DOHH2 (cell line): ENCODE measurements around the gene WWOX.

Experiments
- H3F3A ChIP-seq: fragments of 200-600 bp; sonication (generic), shearing (Covaris generic); 2 replicates; pipeline ENCODE4 v1.6.0; 2016; ENCODE audit warnings: antibody characterized with exemption, mild to moderate bottlenecking; ENCODE audit not compliant: control insufficient read depth, insufficient read depth
- H3K27ac ChIP-seq: fragments of 200-600 bp; sonication (generic); 2 replicates; pipeline ENCODE4 v1.5.1; 2014; ENCODE audit warnings: low read depth, mild to moderate bottlenecking, low read length, moderate library complexity
- H3K27me3 ChIP-seq: fragments of 200-600 bp; sonication (generic); 2 replicates; pipeline ENCODE4 v1.6.1; 2014; ENCODE audit warnings: mild to moderate bottlenecking, low read length, mixed read lengths; ENCODE audit not compliant: control insufficient read depth
- H3K36me3 ChIP-seq: fragments of 200-600 bp; sonication (generic); 2 replicates; pipeline ENCODE4 v1.6.1; 2014; ENCODE audit warnings: mild to moderate bottlenecking, low read length, moderate library complexity, mixed read lengths; ENCODE audit not compliant: control insufficient read depth
- H3K4me1 ChIP-seq: fragments of 200-600 bp; sonication (generic); 2 replicates; pipeline ENCODE4 v1.6.1; 2014; ENCODE audit warnings: mild to moderate bottlenecking, low read length, mixed read lengths; ENCODE audit not compliant: control insufficient read depth
- H3K4me2 ChIP-seq: fragments of 200-600 bp; sonication (generic); 2 replicates; pipeline ENCODE4 v1.6.0; 2014; ENCODE audit warnings: mild to moderate bottlenecking, low read length, moderate library complexity
- H3K4me3 ChIP-seq: fragments of 200-600 bp; sonication (generic); 2 replicates; pipeline ENCODE4 v1.5.1; 2014; ENCODE audit warnings: mild to moderate bottlenecking, low read length, mixed read lengths
- H3K79me2 ChIP-seq: fragments of 200-600 bp; sonication (generic); 2 replicates; pipeline ENCODE4 v1.6.1; 2014; ENCODE audit warnings: mild to moderate bottlenecking, low read length, mixed read lengths; ENCODE audit not compliant: control insufficient read depth
- H3K9me2 ChIP-seq: fragments of 200-600 bp; sonication (generic); replicated peaks from 2 replicates; pipeline ENCODE4 v1.6.1; 2014; ENCODE audit warnings: mild to moderate bottlenecking, low read length, mixed read lengths; ENCODE audit not compliant: control insufficient read depth
- H3K9me3 ChIP-seq: fragments of 200-600 bp; sonication (generic); 2 replicates; pipeline ENCODE4 v1.6.1; 2014; ENCODE audit warnings: antibody characterized with exemption, low read length, mixed read lengths; ENCODE audit not compliant: control insufficient read depth, insufficient read depth
- H4K20me1 ChIP-seq: fragments of 200-600 bp; sonication (generic); 2 replicates; pipeline ENCODE4 v1.6.0; 2014; ENCODE audit warnings: low read depth, mild to moderate bottlenecking, antibody characterized with exemption, low read length, moderate library complexity; ENCODE audit not compliant: control insufficient read depth, insufficient read depth
- CTCF ChIP-seq: fragments of 200-600 bp; sonication (generic); IDR thresholded peaks from one replicate; pipeline ENCODE4 v1.5.1; 2014; ENCODE audit warnings: antibody characterized with exemption, mild to moderate bottlenecking, low read depth, low read length; ENCODE audit not compliant: poor library complexity, severe bottlenecking
- EZH2phosphoT487 ChIP-seq: fragments of 200-600 bp; sonication (generic); IDR thresholded peaks from 2 replicates; pipeline ENCODE4 v1.6.1; 2017; ENCODE audit warnings: borderline replicate concordance, mild to moderate bottlenecking, antibody characterized with exemption, low read length, moderate library complexity, mixed read lengths

Gene WWOX

GRCh38 chr16:78972006-78972405 lies 872.6 kb downstream of the WWOX start:
- H3K9me2 ChIP-seq: no peaks in the 10 kb centered on the region
- no peak overlapping the region for H3K4me2 ChIP-seq
- no peaks in the 10 kb centered on the region for H4K20me1 ChIP-seq
- TF ChIP-seq CTCF (no peak), EZH2phosphoT487 (no peak)
- H3K79me2 ChIP-seq: no peaks in the 10 kb centered on the region
- no peak overlapping the region for H3K27ac ChIP-seq
- no peaks in the 10 kb centered on the region for H3F3A ChIP-seq
- no peaks in the 10 kb centered on the region for H3K36me3 ChIP-seq
- H3K4me1 ChIP-seq: no peaks in the 10 kb centered on the region
- no peak overlapping the region for H3K4me3 ChIP-seq
- no peaks in the 10 kb centered on the region for H3K9me3 ChIP-seq
- no peaks in the 10 kb centered on the region for H3K27me3 ChIP-seq

- Histone ChIP-seq H3K4me3 (no peak overlapping the region), H3K4me1 (no peaks in the 10 kb centered on the region), H3K9me2 (no peaks in the 10 kb centered on the region), H3K27ac (no peak overlapping the region), H3F3A (no peaks in the 10 kb centered on the region), H3K36me3 (no peaks in the 10 kb centered on the region), H3K4me2 (no peak overlapping the region), H3K27me3 (no peaks in the 10 kb centered on the region), H4K20me1 (no peaks in the 10 kb centered on the region), H3K9me3 (no peaks in the 10 kb centered on the region), H3K79me2 (no peaks in the 10 kb centered on the region)
- TF ChIP-seq EZH2phosphoT487: no peak
- no peak for TF ChIP-seq CTCF
These were observed 873.5 kb downstream of the WWOX start for GRCh38 chr16:78972986-78973385.

GRCh38 chr16:78976212-78976611 lies 876.8 kb downstream of the WWOX start:
- H3K9me2 ChIP-seq: no peaks in the 10 kb centered on the region
- no peak for TF ChIP-seq CTCF
- no peak for TF ChIP-seq EZH2phosphoT487
- no peaks in the 10 kb centered on the region for H3K4me1 ChIP-seq
- no peaks in the 10 kb centered on the region for H3K9me3 ChIP-seq
- H3K79me2 ChIP-seq: no peaks in the 10 kb centered on the region
- H4K20me1 ChIP-seq: no peaks in the 10 kb centered on the region
- H3K27me3 ChIP-seq: no peaks in the 10 kb centered on the region
- no peaks in the 10 kb centered on the region for H3K36me3 ChIP-seq
- no peak overlapping the region for H3K4me3 ChIP-seq
- no peak overlapping the region for H3K27ac ChIP-seq
- no peaks in the 10 kb centered on the region for H3F3A ChIP-seq
- H3K4me2 ChIP-seq: no peak overlapping the region

- Histone ChIP-seq H3K9me2 (no peaks in the 10 kb centered on the region), H3K27me3 (no peaks in the 10 kb centered on the region), H3K36me3 (no peaks in the 10 kb centered on the region), H4K20me1 (no peaks in the 10 kb centered on the region), H3K9me3 (no peaks in the 10 kb centered on the region), H3F3A (no peaks in the 10 kb centered on the region), H3K4me3 (no peak overlapping the region), H3K4me1 (no peaks in the 10 kb centered on the region), H3K4me2 (no peak overlapping the region), H3K79me2 (no peaks in the 10 kb centered on the region), H3K27ac (no peak overlapping the region)
- TF ChIP-seq EZH2phosphoT487 (no peak), CTCF (no peak)
These were observed 881.4 kb downstream of the WWOX start for GRCh38 chr16:78980825-78981224.
